ENCODE data around the gene ARV1.

ARV1 gene

DNA sequence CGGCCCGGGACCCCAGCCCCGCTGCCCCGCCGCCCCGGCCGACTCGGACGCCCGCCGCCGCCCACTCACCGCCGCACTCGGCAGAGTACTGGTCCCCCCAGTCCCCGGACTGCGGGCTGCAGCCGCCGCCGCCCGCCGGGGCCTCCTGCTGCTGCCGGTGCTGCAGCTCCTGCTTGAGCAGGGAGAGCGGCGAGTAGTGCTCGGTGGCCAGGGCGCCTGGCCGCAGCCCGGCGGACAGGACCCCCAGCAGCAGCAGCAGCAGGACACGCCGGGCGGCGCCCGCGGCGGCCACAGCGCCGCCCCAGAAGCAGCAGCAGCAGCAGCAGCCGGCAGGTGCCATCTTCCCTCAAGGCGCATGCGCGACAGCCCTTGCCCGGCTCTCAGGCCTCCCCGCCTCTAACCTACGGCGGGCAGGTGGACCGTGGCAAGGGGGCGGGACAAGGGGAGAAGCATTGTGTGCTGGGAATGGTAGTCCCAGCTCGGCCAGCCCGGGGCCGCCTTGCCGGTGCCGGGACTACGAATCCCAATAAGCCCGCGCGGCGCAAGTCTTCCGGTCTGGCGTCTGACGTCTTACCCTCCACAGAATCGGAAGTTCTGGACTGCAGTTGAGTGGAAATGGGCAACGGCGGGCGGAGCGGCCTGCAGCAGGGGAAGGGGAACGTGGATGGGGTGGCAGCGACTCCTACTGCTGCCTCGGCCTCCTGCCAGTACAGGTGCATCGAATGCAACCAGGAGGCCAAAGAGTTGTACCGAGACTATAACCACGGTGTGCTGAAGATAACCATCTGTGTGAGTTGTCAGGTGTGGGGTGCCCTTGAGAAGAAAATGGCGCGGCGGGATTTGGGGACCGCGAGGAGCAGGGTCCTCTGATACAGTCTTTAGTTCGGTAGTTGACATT is at the start of gene ARV1, which contains the start of gene TTC13:
Gene ARV1, plus strand, starts transcription at position 604 of the 898 bp plus-strand sequence. Its CDS starts 12 bp downstream, at position 616.
Gene TTC13, minus strand, starts transcription at position 371 of the 898 bp plus-strand sequence. Its CDS starts 31 bp downstream, at position 340.
- peak; percentile 86 to 95 for DNase-seq (ENCODE audit: low read depth in 2 of 2)

DNA sequence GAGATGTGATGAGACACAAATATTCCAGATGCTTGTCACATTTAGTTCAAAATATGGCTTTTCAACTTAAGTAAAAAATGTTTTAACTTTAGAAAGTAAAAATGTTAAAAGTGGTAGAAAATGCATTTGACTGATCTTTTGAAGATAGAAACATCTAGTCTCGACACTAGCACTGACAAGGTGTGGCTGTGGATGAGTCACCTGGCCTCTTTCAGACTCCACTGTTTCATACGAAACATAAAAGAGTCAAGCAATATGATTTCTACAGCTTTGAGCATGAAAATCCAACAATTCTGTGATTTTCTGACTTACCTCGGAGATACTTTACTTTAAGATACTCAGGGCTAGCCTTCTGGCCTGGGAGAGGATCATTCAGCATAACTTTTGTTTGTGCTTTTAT is 47.9 kb upstream of the ARV1 start:
- no peak for DNase-seq (ENCODE audit: low read depth in 2 of 2)

DNA sequence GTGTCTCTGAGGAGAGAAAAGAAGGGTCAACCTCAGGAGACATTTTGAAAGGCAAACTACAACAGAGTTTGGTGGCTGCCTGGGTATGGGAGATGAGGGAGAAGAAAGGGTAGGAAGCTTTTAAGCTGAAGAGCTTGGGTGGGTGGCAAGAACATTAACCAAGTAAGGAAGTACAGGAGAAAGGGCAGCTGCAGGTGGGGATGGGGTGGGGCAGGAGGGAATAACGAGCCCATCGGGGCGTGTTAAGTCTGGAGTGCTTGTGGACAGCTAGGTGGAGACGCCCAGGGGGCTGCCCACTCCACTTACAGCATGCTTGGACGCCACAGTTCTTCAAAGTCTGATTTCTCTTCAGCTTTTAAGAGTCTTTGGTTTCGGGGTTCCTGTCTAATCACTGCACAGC is 43.0 kb upstream of the ARV1 start:
- no peak for DNase-seq (ENCODE audit: low read depth in 2 of 2)

DNA sequence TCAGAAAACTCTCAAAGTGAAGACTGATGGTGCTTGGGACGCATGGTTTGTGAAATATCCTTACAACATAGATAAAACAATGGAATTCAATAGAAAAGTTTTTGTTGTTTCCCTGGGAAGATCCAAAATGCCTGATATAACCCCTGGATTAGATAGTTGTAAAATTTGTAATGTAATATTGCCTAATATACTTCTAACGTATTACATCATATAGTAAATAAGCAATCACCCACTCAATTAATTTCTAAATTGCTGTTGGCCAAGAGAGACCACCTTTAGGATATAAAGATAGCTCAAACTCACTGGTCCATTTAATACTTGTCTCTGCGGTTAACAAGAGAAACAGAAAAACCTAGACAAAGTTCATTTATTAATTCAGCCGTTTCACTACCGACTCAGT is 42.4 kb upstream of the ARV1 start:
- no peak for DNase-seq (ENCODE audit: low read depth in 2 of 2)

DNA sequence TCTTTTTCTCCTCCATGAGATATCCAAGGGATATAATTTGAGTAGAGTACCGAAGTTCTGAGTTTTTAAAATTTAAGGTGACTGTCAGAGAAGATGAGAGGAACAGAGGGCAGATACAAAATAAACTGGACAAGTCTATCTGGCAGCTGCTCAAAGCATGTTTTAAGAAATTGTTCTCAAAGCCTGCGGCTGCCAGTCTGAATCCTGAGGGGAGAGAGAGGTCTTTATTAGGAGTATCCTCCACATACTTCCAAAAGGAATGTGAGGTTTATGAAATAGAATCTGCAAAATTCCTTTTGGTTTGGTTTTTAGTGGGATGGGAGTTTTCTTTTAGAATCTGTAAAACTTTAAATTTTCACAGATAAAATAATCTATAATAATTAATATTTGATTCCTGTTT is 41.5 kb upstream of the ARV1 start:
- no peak for DNase-seq (ENCODE audit: low read depth in 2 of 2)

DNA sequence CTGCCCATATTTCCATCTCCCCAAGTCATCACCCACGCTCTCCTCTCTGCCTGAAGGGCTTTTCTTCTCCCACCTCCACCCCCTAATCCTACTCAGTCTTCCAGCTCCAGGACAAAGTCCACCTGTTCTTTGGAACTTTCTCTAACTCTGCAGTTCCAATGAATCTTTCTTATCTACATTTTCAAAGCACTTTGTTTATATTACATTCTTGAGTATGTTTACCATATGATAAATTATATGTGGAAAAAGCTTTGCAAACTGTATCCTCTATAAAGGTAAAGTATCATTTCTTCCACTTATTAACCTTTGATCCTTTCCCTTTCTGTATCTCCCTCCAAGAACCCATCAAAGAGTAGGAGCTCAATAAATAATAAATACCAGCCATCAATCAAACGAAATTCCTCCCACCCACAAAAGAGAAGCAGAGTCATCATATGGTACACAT is 39.9 kb upstream of the ARV1 start:
- no peak for DNase-seq (ENCODE audit: low read depth in 2 of 2)

DNA sequence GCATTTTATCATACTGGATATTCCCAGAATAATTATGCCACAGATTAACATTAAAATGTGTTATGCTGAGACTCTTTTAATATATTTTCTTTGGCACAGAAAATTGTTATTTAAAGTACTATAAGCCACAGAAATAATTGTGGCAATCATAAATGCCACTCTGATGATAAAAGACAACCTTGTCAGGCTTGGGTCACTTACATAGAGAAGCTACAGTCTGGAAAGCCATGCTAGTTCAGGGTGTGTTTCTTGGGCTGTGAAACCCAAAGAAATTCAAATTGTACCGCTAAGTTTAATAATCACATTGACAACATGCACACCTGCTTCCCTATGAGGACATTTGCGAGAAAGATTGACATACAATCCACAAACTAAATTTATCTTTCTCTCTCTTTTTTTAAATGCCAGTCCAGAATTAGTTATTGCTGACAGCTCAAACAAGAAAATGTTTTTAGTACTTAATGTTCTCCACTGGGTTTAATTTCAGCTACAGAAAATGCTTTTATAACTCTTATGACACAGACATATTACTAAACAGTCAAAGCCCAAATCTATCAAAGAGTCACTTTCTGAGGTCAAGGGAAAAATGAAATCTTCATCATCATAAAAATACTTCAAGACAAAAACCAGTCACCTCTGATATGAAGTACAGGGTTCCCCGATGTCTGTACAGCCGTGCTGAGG is 38.9 kb upstream of the ARV1 start:
- no peak for DNase-seq (ENCODE audit: low read depth in 2 of 2)

DNA sequence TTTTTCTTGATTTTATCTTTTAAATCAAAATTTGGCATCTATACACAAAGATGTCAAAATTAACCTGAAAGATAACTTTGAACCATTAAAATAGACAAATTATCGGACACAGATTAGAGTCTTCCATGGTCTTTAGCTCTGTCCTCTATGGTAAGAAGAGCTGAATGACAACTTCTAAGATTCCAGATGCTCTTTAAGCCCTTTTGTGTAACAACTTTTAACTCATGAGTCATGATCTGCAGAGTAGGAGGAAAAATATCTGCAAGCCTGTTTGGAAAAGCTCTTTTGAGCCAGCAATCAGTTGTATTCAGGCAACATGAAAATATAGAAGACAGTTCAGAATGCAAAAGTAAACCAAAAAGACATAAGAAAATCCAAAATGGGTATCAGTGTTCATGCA is 38.0 kb upstream of the ARV1 start:
- DNase-seq (ENCODE audit: low read depth in 2 of 2) = no peak

DNA sequence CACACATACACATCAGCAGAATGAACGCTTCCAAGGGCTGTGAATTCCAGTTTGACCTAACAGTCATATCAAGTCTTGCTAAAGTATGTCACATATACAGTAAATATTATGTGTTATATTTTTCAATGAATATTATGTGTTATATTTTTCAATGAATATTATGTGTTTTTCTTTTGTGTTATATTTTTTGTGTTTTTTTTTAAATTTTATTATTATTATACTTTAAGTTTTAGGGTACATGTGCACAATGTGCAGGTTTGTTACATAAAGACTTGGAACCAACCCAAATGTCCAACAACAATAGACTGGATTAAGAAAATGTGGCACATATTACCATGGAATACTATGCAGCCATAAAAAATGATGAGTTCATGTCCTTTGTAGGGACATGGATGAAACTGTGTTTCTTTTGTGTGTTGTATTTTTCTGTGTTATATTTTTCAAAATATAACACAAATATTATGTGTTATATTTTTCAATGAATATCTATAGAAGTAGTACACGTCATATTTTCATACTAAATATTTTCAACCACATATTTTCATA is 35.8 kb upstream of the ARV1 start:
- DNase-seq (ENCODE audit: low read depth in 2 of 2) = no peak

DNA sequence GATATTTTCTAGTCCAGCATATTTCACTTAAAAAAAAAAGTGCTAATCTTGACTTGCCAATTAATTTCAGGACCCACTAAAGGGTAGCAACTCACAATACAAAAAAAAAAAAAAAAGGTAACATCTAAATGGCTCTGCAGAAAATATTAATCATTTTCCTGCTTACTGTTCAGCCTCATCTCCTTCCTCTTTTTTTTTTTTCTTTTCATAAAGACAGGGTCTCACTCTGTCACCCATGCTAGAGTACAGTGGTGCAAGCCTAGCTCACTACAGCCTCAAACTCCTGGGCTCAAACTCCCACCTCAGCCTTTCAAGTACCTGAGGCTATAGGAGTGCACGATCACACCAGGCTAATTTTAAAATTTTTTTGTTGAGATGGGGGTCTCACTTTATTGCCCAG is 30.6 kb upstream of the ARV1 start:
- DNase-seq (ENCODE audit: low read depth in 2 of 2) = no peak

DNA sequence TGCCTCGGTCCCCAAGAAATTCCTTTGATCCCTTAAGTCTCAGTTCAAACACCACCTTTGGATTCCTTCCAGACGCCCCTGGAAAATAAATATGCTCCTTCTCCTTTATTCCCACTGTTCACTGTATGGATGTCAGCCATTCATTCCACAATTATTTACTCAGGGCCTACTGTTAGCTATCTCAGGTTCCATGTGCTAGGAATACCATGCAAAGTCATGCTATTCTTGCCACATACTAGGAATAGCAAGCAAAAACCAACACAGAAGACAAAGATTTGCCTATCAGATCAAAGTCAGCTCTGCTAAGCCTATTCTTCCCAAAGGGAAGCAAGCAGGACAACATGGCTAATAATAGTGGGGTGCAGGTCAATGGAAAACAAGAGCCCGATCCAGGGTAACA is 30.0 kb upstream of the ARV1 start:
- DNase-seq (ENCODE audit: low read depth in 2 of 2) = no peak

DNA sequence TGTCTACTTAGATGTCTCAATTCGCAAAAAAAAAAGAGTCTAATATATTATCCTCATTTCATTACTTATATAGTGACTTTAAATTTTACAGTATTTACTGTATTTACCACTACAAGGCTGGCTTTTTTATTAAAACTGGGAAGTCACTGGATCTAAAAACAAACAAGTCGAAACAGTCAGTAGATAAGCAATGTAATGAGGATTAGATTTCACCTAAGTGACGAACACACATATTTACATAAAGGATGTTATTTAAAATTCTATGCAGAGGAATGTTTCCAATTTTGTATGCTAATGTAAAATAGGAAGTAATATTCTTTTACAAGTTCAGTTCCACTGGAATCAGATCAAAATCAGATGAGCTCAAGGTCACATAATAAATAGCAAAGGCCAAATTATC is 28.5 kb upstream of the ARV1 start:
- DNase-seq (ENCODE audit: low read depth in 2 of 2) = no peak

DNA sequence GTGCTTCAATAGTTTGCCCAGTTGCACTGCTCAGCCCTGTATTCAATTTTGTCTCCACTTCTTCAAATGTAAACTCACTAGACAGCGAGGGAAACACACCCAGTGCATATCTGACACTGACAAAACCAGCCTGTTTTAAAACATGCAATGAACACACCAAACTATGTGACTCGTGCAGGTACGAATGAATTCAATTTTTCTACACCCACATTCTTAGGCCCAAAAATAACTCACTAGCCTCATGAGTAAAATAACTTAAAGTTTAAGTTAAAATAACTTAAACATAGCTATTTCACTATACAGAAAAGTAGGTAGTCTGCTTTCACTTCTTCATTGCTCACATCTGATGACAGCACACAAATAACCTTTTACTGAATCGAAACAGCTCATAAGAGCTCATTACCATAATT is 21.3 kb upstream of the ARV1 start:
- DNase-seq (ENCODE audit: low read depth in 2 of 2) = no peak

DNA sequence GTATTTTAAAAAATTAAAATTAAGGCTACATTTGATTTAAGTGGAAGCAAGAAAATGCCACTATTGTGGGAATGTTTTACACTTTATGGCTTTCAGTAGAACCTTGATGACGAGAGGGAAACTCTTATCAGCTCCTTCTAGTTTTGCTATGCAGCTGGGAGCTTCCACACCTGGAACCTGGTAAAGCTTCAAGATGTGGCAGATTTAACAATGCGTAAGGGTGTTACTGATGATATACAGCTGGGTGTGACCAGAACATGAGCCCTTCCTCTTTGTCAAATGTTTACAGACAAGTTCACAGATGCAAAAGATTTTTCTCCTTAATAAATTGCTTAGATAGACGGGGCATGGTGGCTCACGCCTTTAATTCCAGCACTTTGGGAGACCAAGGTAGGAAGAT is 20.5 kb upstream of the ARV1 start:
- no peak for DNase-seq (ENCODE audit: low read depth in 2 of 2)

DNA sequence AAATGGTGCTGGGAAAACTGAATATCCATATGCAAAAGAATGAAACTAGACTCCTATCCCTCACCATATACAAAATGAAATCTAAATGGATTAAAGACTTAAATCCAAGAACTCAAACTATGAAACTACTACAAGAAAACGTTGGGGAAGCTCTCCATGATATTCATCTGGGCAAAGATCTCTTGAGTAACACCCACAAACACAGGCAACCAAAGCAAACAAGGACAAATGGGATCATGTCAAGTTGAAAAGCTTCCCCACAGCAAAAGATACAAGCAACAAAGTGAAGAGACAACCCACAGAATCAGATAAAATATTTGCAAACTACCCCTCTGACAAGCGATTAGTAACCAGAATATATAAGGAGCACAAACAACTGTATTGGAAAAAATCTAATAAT is 14.0 kb upstream of the ARV1 start:
- DNase-seq (ENCODE audit: low read depth in 2 of 2) = no peak

DNA sequence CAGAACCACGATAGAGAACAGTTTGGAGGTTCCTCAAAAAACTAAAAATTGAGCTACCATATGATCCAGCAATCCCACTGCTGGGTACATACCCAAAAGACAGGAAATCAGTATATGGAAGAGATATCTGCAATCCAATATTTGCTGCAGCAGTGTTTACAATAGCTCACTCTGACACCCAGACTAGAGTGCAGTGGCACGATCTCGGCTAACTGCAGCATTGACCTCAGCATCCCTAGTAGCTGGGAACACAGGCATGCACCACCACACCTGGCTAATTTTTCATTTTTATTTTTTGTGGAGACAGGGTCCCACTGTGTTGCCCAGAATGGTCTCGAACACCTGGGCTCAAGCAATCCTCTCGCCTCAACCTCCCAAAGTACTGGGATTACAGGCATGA is 13.4 kb upstream of the ARV1 start:
- no peak for DNase-seq (ENCODE audit: low read depth in 2 of 2)

DNA sequence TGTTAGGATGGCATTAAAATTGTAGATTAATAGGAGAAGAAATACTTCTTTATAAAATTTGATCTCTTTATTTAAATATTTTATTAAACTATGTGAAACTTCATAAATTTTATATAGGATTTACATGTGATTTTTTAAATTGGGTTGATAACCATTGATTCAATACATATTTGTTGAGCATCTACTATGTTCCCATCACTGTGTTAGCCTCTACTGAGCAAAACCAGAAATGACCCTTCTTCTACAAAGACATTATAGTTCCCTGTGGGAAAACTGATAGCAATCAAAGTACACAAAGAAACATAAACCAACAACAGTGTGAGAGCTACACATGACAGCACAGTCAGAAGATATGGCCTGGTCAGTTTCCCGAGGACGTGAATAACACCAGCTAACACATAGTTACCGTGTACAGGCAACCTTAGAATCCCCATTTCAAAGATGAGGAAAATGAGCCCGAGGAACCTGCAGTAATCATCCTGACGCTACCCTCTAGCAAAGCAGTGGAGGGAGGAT is 12.5 kb upstream of the ARV1 start:
- no peak for DNase-seq (ENCODE audit: low read depth in 2 of 2)

DNA sequence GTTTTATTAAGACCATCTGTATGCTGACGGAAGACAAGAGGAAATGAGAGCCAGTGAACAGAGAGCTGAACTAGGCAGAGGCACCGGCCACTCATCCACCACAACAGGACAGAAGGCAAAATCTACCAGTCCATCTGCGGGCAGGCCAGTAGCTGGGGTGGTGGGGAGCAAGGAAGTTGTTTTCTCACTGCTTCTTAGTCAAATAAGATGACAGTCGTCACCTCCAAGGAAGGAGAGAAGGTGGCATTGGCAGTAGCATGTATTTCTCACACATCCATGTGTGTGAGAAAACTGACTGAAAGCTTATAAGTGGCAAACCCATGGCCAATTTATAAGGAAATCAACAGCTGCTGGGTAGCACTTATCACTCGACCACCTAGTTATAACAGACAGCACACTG is 8.5 kb upstream of the ARV1 start:
- no peak for DNase-seq (ENCODE audit: low read depth in 2 of 2)

DNA sequence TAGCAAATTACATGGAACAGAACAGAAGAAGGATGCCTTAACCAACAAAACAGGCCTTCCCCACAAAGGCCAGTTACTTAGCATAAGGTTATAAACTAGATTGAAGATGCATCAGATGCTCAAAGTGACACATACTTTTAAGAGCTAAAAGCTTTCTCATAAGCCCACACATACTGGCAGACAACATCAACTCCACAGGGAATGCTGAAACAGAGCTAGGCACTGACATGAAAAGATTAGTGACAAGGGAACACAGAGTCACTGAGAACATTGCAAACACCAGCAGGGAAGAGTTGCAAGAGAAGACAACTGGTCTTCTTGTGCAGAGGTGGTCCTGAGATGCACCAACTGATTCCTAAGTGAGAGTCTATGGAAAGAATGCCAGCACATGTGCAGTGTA is 7.1 kb upstream of the ARV1 start:
- no peak for DNase-seq (ENCODE audit: low read depth in 2 of 2)

DNA sequence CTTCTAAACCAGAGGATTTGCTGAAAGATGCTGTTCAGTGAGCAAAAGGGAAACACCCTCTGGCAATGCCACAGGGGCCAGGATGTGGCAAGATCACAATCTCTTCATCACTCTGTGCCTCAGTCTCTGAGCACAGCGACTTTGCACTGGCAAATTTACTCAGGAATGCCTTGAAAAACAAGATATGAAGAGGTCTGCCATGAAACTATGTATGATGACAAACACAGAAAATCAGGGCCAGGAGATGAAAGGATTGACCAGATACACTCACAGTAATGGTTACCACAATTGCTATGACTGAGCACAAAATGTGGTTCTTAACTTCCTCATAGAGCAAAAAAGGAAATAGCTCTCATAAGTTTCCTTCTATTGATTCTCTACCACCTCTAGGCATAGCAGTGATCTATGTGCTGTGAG is 6.0 kb upstream of the ARV1 start:
- peak in 1 of 2 donors; percentile 6 for DNase-seq (ENCODE audit: low read depth in 2 of 2)

DNA sequence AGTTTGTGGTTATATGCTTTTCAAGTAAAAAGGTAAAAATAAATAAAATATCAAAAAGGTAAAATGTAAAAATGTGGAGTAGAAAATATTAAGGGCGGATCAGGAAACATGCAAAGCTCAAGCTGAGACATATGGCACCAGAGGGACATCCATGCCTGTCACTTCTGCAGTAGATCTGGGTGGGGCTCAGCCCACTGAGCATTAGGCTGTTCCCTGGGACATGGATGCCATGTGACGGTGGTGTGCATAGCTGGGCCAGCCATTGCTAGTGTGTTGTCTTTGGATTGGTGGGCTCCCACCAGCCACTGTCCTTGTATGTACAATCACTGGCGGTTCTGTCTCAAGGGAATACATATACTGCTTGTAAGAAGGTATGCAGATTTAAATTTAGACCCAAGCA is 3.3 kb upstream of the ARV1 start:
- DNase-seq (ENCODE audit: low read depth in 2 of 2) = no peak

DNA sequence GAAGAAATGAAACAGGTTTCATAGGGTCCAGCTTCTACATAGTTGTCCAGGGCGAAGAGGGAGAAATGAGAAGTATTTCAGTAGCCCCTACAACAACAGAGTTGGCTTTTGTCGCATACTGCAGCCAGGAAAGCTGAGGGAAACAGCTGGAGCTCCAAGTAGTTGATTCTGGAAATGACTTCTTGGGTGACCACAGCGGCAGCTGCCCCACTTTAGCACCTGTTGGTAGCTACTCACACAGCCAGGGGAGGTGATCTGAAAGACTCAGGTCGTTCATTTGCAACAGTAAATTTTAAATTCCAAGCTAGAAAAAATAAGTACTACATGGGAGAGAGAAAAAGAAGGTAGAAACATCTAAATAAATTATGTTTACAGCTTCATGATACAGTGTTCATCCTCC is 2.5 kb upstream of the ARV1 start:
- DNase-seq (ENCODE audit: low read depth in 2 of 2) = no peak

All from stimulated activated CD4-positive, alpha-beta T cell treated with anti-CD3 and anti-CD28 coated beads, Interleukin-1b, Interleukin-23, amount 100 ng/mL, for 4 hours (primary cell).